Gastroesophageal sphincter (tissue), 4 donors: ENCODE measurements around the gene MLLT1. TPM values are rescaled to one million over a fixed set of nuclear protein-coding genes. Genes with fewer than 3 reads are reported as not detected.

Experiments
- ATAC-seq: fragments of 150-250 bp; one replicate; pipeline ENCODE4 v1.9.1; 2016; ENCODE audit warnings: mild to moderate bottlenecking, moderate library complexity
- H3K27ac ChIP-seq, 4 donors: fragments of 200-600 bp; sonication (generic) in 3 of 4; 1 replicate in 3 of 4; 2 replicates in 1 of 4; pipeline ENCODE4 v1.5.1; 2016 to 2019
- H3K27me3 ChIP-seq: fragments of 200-600 bp; sonication (generic); one replicate; pipeline ENCODE4 v1.5.1; 2019
- H3K36me3 ChIP-seq, 2 donors: fragments of 200-600 bp; sonication (generic); one replicate each; pipeline ENCODE4 v1.5.1; 2019; ENCODE audit warnings: control low read depth in 1 of 2
- H3K4me1 ChIP-seq, 3 donors: fragments of 200-600 bp; sonication (generic); 1 replicate in 2 of 3; 2 replicates in 1 of 3; pipeline ENCODE4 v1.5.1; 2016 to 2019; ENCODE audit warnings: control low read depth in 2 of 3
- H3K4me3 ChIP-seq, 2 donors: fragments of 200-600 bp; sonication (generic); one replicate each; pipeline ENCODE4 v1.5.1; 2019; ENCODE audit warnings: mild to moderate bottlenecking in 1 of 2, moderate library complexity in 1 of 2
- H3K9me3 ChIP-seq, 3 donors: fragments of 200-600 bp; sonication (generic); one replicate each; pipeline ENCODE4 v1.5.1; 2017 to 2019; ENCODE audit warnings: control low read depth in 2 of 3
- EP300 ChIP-seq: sonication (generic); formaldehyde crosslinking; IDR thresholded peaks from one replicate; pipeline ENCODE4 v1.6.1; 2017; ENCODE audit warnings: antibody characterized with exemption, mild to moderate bottlenecking
- POLR2A ChIP-seq, 2 donors: fragments of 450-650 bp; IDR thresholded peaks; one replicate each; pipeline ENCODE4 v1.6.1; 2017; ENCODE audit warnings: antibody characterized with exemption in 2 of 2, mild to moderate bottlenecking in 2 of 2, moderate library complexity in 1 of 2
- POLR2AphosphoS5 ChIP-seq: sonication (generic); formaldehyde crosslinking; IDR thresholded peaks from one replicate; pipeline ENCODE4 v1.6.1; 2017; ENCODE audit warnings: antibody characterized with exemption
- WGBS, 2 donors: methylation state at CpG; one replicate each; pipeline ENCODE4 v1.1.5; 2018; ENCODE audit warnings: low coverage in 1 of 2; 5-methylcytosine and 5-hydroxymethylcytosine counted together
- total RNA-seq, 4 donors: library from RNA; depleted of rRNA; stranded (reverse); fragments of >200 nt; gene quantifications; one replicate each; pipeline ENCODE4 v1.1.0, GENCODE V29; 2016
- TF ChIP-seq, protein P1 (sequence below), 4 experiments: fragments of 200-600 bp in 2 of 4; fragments of 450-650 bp in 2 of 4; sonication (generic) in 1 of 4; IDR thresholded peaks; one replicate each; pipeline ENCODE4 v1.5.1; 2017 to 2019; ENCODE audit warnings: antibody characterized with exemption in 4 of 4, mild to moderate bottlenecking in 2 of 4, moderate library complexity in 2 of 4

Gene MLLT1
- total RNA-seq, 4 donors from 2014 or later = 21.4 to 42.5 (median 23.8) TPM

- no peaks in the 10 kb centered on the region for H3K9me3 ChIP-seq
- TF ChIP-seq POLR2AphosphoS5 (no peak), POLR2A (IDR thresholded peaks at IDR 0.05) (no peak), EP300 (no peak)
- TF ChIP-seq, protein P1, sequence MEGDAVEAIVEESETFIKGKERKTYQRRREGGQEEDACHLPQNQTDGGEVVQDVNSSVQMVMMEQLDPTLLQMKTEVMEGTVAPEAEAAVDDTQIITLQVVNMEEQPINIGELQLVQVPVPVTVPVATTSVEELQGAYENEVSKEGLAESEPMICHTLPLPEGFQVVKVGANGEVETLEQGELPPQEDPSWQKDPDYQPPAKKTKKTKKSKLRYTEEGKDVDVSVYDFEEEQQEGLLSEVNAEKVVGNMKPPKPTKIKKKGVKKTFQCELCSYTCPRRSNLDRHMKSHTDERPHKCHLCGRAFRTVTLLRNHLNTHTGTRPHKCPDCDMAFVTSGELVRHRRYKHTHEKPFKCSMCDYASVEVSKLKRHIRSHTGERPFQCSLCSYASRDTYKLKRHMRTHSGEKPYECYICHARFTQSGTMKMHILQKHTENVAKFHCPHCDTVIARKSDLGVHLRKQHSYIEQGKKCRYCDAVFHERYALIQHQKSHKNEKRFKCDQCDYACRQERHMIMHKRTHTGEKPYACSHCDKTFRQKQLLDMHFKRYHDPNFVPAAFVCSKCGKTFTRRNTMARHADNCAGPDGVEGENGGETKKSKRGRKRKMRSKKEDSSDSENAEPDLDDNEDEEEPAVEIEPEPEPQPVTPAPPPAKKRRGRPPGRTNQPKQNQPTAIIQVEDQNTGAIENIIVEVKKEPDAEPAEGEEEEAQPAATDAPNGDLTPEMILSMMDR (IDR thresholded peaks at IDR 0.05) = no peak
- peaks cover 0 to 18% of the 10 kb centered on the region in 2 donors for H3K36me3 ChIP-seq
- H3K27ac ChIP-seq = no peak overlapping the region
- H3K27me3 ChIP-seq = no peaks in the 10 kb centered on the region
- peaks cover 0 to 59% (median 5%) of the 10 kb centered on the region in 3 donors for H3K4me1 ChIP-seq
- WGBS, 2 donors = 82 to 87% methylated on average over 6 to 9 of the region's 14 CpGs
- no peak for ATAC-seq
- no peak overlapping the region for H3K4me3 ChIP-seq
These were observed 25.6 kb downstream of the MLLT1 start for GRCh38 chr19:6253954-6254733.

GRCh38 chr19:6252066-6252465, 27.7 kb downstream of the MLLT1 start:
- Histone ChIP-seq H3K27me3 (no peaks in the 10 kb centered on the region), H3K9me3 (no peaks in the 10 kb centered on the region), H3K36me3 (peaks cover 0 to 5% of the 10 kb centered on the region in 2 donors), H3K4me3 (no peak overlapping the region), H3K27ac (no peak overlapping the region), H3K4me1 (peaks cover 0 to 58% (median 0%) of the 10 kb centered on the region in 3 donors)
- no peak for ATAC-seq
- no peak for TF ChIP-seq EP300
- 93 to 100% methylated on average over 1 to 3 of the region's 9 CpGs for WGBS, 2 donors

- Histone ChIP-seq H3K4me1 (peaks cover 0 to 58% (median 0%) of the 10 kb centered on the region in 3 donors), H3K9me3 (no peaks in the 10 kb centered on the region), H3K27me3 (no peaks in the 10 kb centered on the region), H3K27ac (no peak overlapping the region), H3K36me3 (peaks cover 0 to 5% of the 10 kb centered on the region in 2 donors), H3K4me3 (no peak overlapping the region)
- 82% methylated on average over 8 to 10 of the region's 13 CpGs for WGBS, 2 donors
- TF ChIP-seq, protein P1 (IDR thresholded peaks at IDR 0.05) = no peak
- no peak for TF ChIP-seq POLR2A (IDR thresholded peaks at IDR 0.05)
- no peak for TF ChIP-seq POLR2AphosphoS5
- TF ChIP-seq EP300 = no peak
- no peak for ATAC-seq
These were observed 28.9 kb downstream of the MLLT1 start for GRCh38 chr19:6250909-6251308.

GRCh38 chr19:6250024-6250615, 29.7 kb downstream of the MLLT1 start:
- TF ChIP-seq POLR2AphosphoS5 = no peak
- TF ChIP-seq, protein P1 (IDR thresholded peaks at IDR 0.05) = no peak
- TF ChIP-seq EP300 = no peak
- TF ChIP-seq POLR2A (IDR thresholded peaks at IDR 0.05) = no peak
- Histone ChIP-seq H3K36me3 (peaks cover 0 to 5% of the 10 kb centered on the region in 2 donors), H3K4me1 (peaks cover 0 to 57% (median 0%) of the 10 kb centered on the region in 3 donors), H3K27me3 (no peaks in the 10 kb centered on the region), H3K9me3 (no peaks in the 10 kb centered on the region), H3K4me3 (no peak overlapping the region), H3K27ac (peak overlapping the region in 1 of 4 donors; percentile 36)
- ATAC-seq = no peak
- 56% methylated on average over 4 of the region's 4 CpGs for WGBS, 2 donors

DNA sequence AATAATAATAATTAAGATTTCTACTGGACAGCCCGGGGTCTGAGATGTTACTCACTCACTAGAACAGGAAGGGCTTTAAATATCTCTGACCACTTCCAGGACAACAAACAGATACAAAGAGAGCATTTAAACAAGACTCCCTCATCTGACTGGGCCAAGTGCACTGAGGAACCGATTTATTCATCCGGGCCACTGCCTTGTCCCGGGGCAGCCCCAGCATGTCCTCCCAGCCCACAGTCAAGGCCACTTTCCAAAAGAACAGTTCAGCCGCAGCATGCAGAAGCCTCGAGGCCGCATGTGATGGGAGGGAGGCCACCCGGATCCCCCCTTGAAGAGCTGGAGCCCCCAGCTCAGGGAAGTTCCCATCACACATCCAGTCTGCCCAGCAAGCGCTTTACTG, 30.5 kb downstream of the MLLT1 start:
- no peak for TF ChIP-seq POLR2A (IDR thresholded peaks at IDR 0.05)
- TF ChIP-seq, protein P1 (IDR thresholded peaks at IDR 0.05) = no peak
- no peak for TF ChIP-seq POLR2AphosphoS5
- TF ChIP-seq EP300 = no peak
- H3K27me3 ChIP-seq = no peaks in the 10 kb centered on the region
- H3K4me1 ChIP-seq = peaks cover 0 to 51% (median 0%) of the 10 kb centered on the region in 3 donors
- H3K27ac ChIP-seq = peak overlapping the region in 2 of 4 donors; percentile 36 to 50
- H3K9me3 ChIP-seq = no peaks in the 10 kb centered on the region
- no peak for ATAC-seq
- H3K4me3 ChIP-seq = no peak overlapping the region
- WGBS, 2 donors = 56 to 77% methylated on average over 1 to 6 of the region's 9 CpGs
- peaks cover 0 to 3% of the 10 kb centered on the region in 2 donors for H3K36me3 ChIP-seq
